ENCODE data around the gene NUDCD2.

NUDCD2 gene

GRCh38 chr5:163451489-163451888 is 8.4 kb downstream of the NUDCD2 start:
- Histone ChIP-seq H2AFZ (ENCODE audit: low read depth, low read length) (no peak overlapping the region), H3K9me3 (ENCODE audit: control insufficient read depth, low read length) (no peaks in the 10 kb centered on the region), H3K4me3 (ENCODE audit: insufficient read depth in 1 of 2, low read depth in 1 of 2, low read length in 2 of 2) (no peak overlapping the region), H3K27me3 (ENCODE audit: control insufficient read depth in 1 of 2, insufficient read depth in 1 of 2, low read length in 2 of 2) (no peaks in the 10 kb centered on the region), H4K8ac (ENCODE audit: low read length) (no peak overlapping the region), H4K91ac (ENCODE audit: low read length) (peak overlapping the region; percentile 34), H3K4me1 (ENCODE audit: control insufficient read depth, insufficient read depth, low read depth, low read length) (no peaks in the 10 kb centered on the region), H2BK120ac (ENCODE audit: low read depth, low read length) (no peak overlapping the region), H2BK15ac (ENCODE audit: low read depth, poor library complexity, severe bottlenecking) (no peak overlapping the region), H3K79me1 (replicated peaks; ENCODE audit: low read length, poor library complexity, severe bottlenecking) (peaks cover 3% of the 10 kb centered on the region), H2BK5ac (ENCODE audit: low read depth, low read length, poor library complexity, severe bottlenecking) (no peak overlapping the region), H3K36me3 (ENCODE audit: control insufficient read depth in 1 of 2, insufficient read depth in 2 of 2, low read depth in 1 of 2, low read length in 2 of 2) (peaks cover 13 to 82% of the 10 kb centered on the region in 2 experiments), H3K9ac (ENCODE audit: low read length) (no peak overlapping the region), H3K27ac (ENCODE audit: low read length, poor library complexity, severe bottlenecking) (no peak overlapping the region), H3K4me2 (ENCODE audit: low read length, poor library complexity, severe bottlenecking) (no peak overlapping the region), H3K18ac (ENCODE audit: low read depth in 1 of 2, low read length in 2 of 2) (no peak overlapping the region), H2AK5ac (ENCODE audit: low read length, severe bottlenecking) (no peak overlapping the region), H3K23ac (ENCODE audit: low read length in 2 of 2) (no peak overlapping the region), H3K14ac (ENCODE audit: low read length in 2 of 2) (no peak overlapping the region), H2BK12ac (ENCODE audit: low read length in 2 of 2) (no peak overlapping the region), H3K4ac (ENCODE audit: low read depth in 1 of 2, low read length in 2 of 2) (no peak overlapping the region)
- WGBS, result 98% methylated on average over 8 of the region's 8 CpGs
- no peak for DNase-seq

DNA sequence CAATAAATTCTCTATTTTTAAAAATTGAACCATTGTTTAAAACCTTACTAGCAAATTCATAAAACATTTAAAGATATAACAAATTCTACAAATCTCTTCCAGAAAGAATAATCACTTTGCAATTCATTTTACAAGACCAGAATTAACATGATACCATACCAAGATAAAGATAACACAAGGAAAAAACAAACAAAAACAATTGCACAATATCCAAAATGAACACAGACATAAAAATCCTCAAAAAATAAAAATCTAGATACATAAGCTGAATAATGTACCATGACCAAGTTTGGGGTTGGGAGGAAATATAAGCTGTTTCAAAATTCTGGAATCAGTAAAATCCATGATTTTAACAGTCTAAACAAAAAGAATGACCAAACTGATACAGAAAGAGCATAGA is 11.4 kb downstream of the NUDCD2 start:
- Histone ChIP-seq H2BK12ac (ENCODE audit: low read length in 2 of 2) (no peak overlapping the region), H4K8ac (ENCODE audit: low read length) (no peak overlapping the region), H2BK5ac (ENCODE audit: low read depth, low read length, poor library complexity, severe bottlenecking) (peak overlapping the region; percentile 57)

GRCh38 chr5:163447875-163448274 is 12.0 kb downstream of the NUDCD2 start:
- H2BK120ac ChIP-seq (ENCODE audit: low read depth, low read length), result no peak overlapping the region
- H3K23ac ChIP-seq (ENCODE audit: low read length in 2 of 2), result no peak overlapping the region
- H3K36me3 ChIP-seq (ENCODE audit: control insufficient read depth in 1 of 2, insufficient read depth in 2 of 2, low read depth in 1 of 2, low read length in 2 of 2), result peaks cover 17 to 96% of the 10 kb centered on the region in 2 experiments
- no peaks in the 10 kb centered on the region for H3K27me3 ChIP-seq (ENCODE audit: control insufficient read depth in 1 of 2, insufficient read depth in 1 of 2, low read length in 2 of 2)
- peaks cover 1% of the 10 kb centered on the region for H3K4me1 ChIP-seq (ENCODE audit: control insufficient read depth, insufficient read depth, low read depth, low read length)
- H2BK12ac ChIP-seq (ENCODE audit: low read length in 2 of 2), result no peak overlapping the region
- no peak overlapping the region for H3K27ac ChIP-seq (ENCODE audit: low read length, poor library complexity, severe bottlenecking)
- H3K4ac ChIP-seq (ENCODE audit: low read depth in 1 of 2, low read length in 2 of 2), result no peak overlapping the region
- H2BK15ac ChIP-seq (ENCODE audit: low read depth, poor library complexity, severe bottlenecking), result no peak overlapping the region
- H3K4me2 ChIP-seq (ENCODE audit: low read length, poor library complexity, severe bottlenecking), result no peak overlapping the region
- no peaks in the 10 kb centered on the region for H3K9me3 ChIP-seq (ENCODE audit: control insufficient read depth, low read length)
- peaks cover 3% of the 10 kb centered on the region for H3K79me1 ChIP-seq (replicated peaks; ENCODE audit: low read length, poor library complexity, severe bottlenecking)
- H3K4me3 ChIP-seq (ENCODE audit: insufficient read depth in 1 of 2, low read depth in 1 of 2, low read length in 2 of 2), result no peak overlapping the region
- 100% methylated on average over 1 of the region's 3 CpGs for WGBS
- H3K14ac ChIP-seq (ENCODE audit: low read length in 2 of 2), result no peak overlapping the region
- no peak overlapping the region for H2BK5ac ChIP-seq (ENCODE audit: low read depth, low read length, poor library complexity, severe bottlenecking)
- no peak overlapping the region for H2AFZ ChIP-seq (ENCODE audit: low read depth, low read length)
- H4K91ac ChIP-seq (ENCODE audit: low read length), result no peak overlapping the region
- H2AK5ac ChIP-seq (ENCODE audit: low read length, severe bottlenecking), result no peak overlapping the region
- H3K9ac ChIP-seq (ENCODE audit: low read length), result no peak overlapping the region
- H3K18ac ChIP-seq (ENCODE audit: low read depth in 1 of 2, low read length in 2 of 2), result no peak overlapping the region
- H4K8ac ChIP-seq (ENCODE audit: low read length), result no peak overlapping the region
- DNase-seq, result no peak

More for the DNA sequence above, 11.4 kb downstream of the NUDCD2 start:
- Histone ChIP-seq H3K9me3 (ENCODE audit: control insufficient read depth, low read length) (no peaks in the 10 kb centered on the region), H3K4ac (ENCODE audit: low read depth in 1 of 2, low read length in 2 of 2) (no peak overlapping the region), H3K27me3 (ENCODE audit: control insufficient read depth in 1 of 2, insufficient read depth in 1 of 2, low read length in 2 of 2) (no peaks in the 10 kb centered on the region), H3K79me1 (replicated peaks; ENCODE audit: low read length, poor library complexity, severe bottlenecking) (peaks cover 3% of the 10 kb centered on the region), H3K27ac (ENCODE audit: low read length, poor library complexity, severe bottlenecking) (no peak overlapping the region), H3K9ac (ENCODE audit: low read length) (no peak overlapping the region), H3K36me3 (ENCODE audit: control insufficient read depth in 1 of 2, insufficient read depth in 2 of 2, low read depth in 1 of 2, low read length in 2 of 2) (peaks cover 15 to 97% of the 10 kb centered on the region in 2 experiments), H2BK120ac (ENCODE audit: low read depth, low read length) (no peak overlapping the region), H3K4me1 (ENCODE audit: control insufficient read depth, insufficient read depth, low read depth, low read length) (peaks cover 1% of the 10 kb centered on the region), H3K23ac (ENCODE audit: low read length in 2 of 2) (no peak overlapping the region), H3K18ac (ENCODE audit: low read depth in 1 of 2, low read length in 2 of 2) (no peak overlapping the region), H3K4me3 (ENCODE audit: insufficient read depth in 1 of 2, low read depth in 1 of 2, low read length in 2 of 2) (no peak overlapping the region), H2AFZ (ENCODE audit: low read depth, low read length) (no peak overlapping the region), H2BK15ac (ENCODE audit: low read depth, poor library complexity, severe bottlenecking) (no peak overlapping the region), H3K14ac (ENCODE audit: low read length in 2 of 2) (no peak overlapping the region), H2AK5ac (ENCODE audit: low read length, severe bottlenecking) (no peak overlapping the region), H3K4me2 (ENCODE audit: low read length, poor library complexity, severe bottlenecking) (no peak overlapping the region), H4K91ac (ENCODE audit: low read length) (no peak overlapping the region)
- no peak for DNase-seq

- no peak overlapping the region for H3K23ac ChIP-seq (ENCODE audit: low read length in 2 of 2)
These were observed 12.7 kb downstream of the NUDCD2 start for GRCh38 chr5:163447191-163447590.

More at GRCh38 chr5:163447191-163447590, 12.7 kb downstream of the NUDCD2 start:
- H3K14ac ChIP-seq (ENCODE audit: low read length in 2 of 2), result no peak overlapping the region
- no peak overlapping the region for H2AK5ac ChIP-seq (ENCODE audit: low read length, severe bottlenecking)
- H3K9me3 ChIP-seq (ENCODE audit: control insufficient read depth, low read length), result no peaks in the 10 kb centered on the region
- DNase-seq, result no peak
- no peak overlapping the region for H2AFZ ChIP-seq (ENCODE audit: low read depth, low read length)
- H2BK5ac ChIP-seq (ENCODE audit: low read depth, low read length, poor library complexity, severe bottlenecking), result no peak overlapping the region
- H3K9ac ChIP-seq (ENCODE audit: low read length), result no peak overlapping the region
- H3K4me1 ChIP-seq (ENCODE audit: control insufficient read depth, insufficient read depth, low read depth, low read length), result peaks cover 1% of the 10 kb centered on the region
- H2BK12ac ChIP-seq (ENCODE audit: low read length in 2 of 2), result no peak overlapping the region
- no peak overlapping the region for H4K8ac ChIP-seq (ENCODE audit: low read length)
- H3K18ac ChIP-seq (ENCODE audit: low read depth in 1 of 2, low read length in 2 of 2), result no peak overlapping the region
- peaks cover 3% of the 10 kb centered on the region for H3K79me1 ChIP-seq (replicated peaks; ENCODE audit: low read length, poor library complexity, severe bottlenecking)
- peaks cover 17 to 97% of the 10 kb centered on the region in 2 experiments for H3K36me3 ChIP-seq (ENCODE audit: control insufficient read depth in 1 of 2, insufficient read depth in 2 of 2, low read depth in 1 of 2, low read length in 2 of 2)
- peak overlapping the region; percentile 45 for H3K27ac ChIP-seq (ENCODE audit: low read length, poor library complexity, severe bottlenecking)
- no peak overlapping the region for H4K91ac ChIP-seq (ENCODE audit: low read length)
- H2BK120ac ChIP-seq (ENCODE audit: low read depth, low read length), result no peak overlapping the region
- H3K4me2 ChIP-seq (ENCODE audit: low read length, poor library complexity, severe bottlenecking), result no peak overlapping the region
- H3K27me3 ChIP-seq (ENCODE audit: control insufficient read depth in 1 of 2, insufficient read depth in 1 of 2, low read length in 2 of 2), result no peaks in the 10 kb centered on the region
- no peak overlapping the region for H3K4ac ChIP-seq (ENCODE audit: low read depth in 1 of 2, low read length in 2 of 2)
- no peak overlapping the region for H2BK15ac ChIP-seq (ENCODE audit: low read depth, poor library complexity, severe bottlenecking)
- H3K4me3 ChIP-seq (ENCODE audit: insufficient read depth in 1 of 2, low read depth in 1 of 2, low read length in 2 of 2), result no peak overlapping the region
